Stimulated activated CD4-positive, alpha-beta T cell treated with anti-CD3 and anti-CD28 coated beads, Interleukin-1b, Interleukin-23, amount 100 ng/mL, for 4 hours (primary cell): ENCODE results near the gene BCORL1.

Experiments used
- DNase-seq, 2 donors: peaks; one replicate each; pipeline ENCODE4 v3.0.0-alpha.2; 2020; ENCODE audit warnings: low read depth in 2 of 2

BCORL1 gene

DNA sequence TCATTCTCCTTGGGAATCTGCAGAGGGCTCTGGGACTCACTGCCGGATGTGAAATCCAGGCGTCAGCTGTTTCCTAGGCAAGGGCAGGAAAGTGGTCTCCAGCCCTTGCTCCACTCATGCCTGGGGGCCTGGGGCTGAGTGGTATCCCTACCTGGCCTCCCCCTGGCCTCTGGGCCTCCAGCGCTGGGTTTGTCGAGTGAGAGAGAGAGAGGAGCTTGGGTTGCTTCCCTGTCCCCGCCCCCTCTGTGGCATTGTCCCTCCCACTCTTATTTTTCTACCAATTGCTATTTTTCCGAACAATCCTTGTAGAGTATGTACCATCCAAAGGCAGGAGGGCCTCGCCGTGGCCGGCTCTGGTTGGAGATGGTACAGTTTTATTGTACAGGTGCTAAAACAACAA lies 74.8 kb downstream of the BCORL1 start:
- DNase-seq: no peak

- DNase-seq: no peak
Measured at GRCh38 chrX:130058652-130059051, 76.2 kb downstream of the BCORL1 start.

- peak; percentile 81 to 82 for DNase-seq
Measured at GRCh38 chrX:130060122-130061069, 78.0 kb downstream of the BCORL1 start.

- DNase-seq: no peak
Measured at GRCh38 chrX:130066975-130067615, 84.7 kb downstream of the BCORL1 start.

GRCh38 chrX:130071611-130072344 lies 89.3 kb downstream of the BCORL1 start:
- no peak for DNase-seq

- no peak for DNase-seq
Measured at GRCh38 chrX:130072345-130072740, 89.9 kb downstream of the BCORL1 start.

- no peak for DNase-seq
Measured at GRCh38 chrX:130075777-130076176, 93.3 kb downstream of the BCORL1 start.

DNA sequence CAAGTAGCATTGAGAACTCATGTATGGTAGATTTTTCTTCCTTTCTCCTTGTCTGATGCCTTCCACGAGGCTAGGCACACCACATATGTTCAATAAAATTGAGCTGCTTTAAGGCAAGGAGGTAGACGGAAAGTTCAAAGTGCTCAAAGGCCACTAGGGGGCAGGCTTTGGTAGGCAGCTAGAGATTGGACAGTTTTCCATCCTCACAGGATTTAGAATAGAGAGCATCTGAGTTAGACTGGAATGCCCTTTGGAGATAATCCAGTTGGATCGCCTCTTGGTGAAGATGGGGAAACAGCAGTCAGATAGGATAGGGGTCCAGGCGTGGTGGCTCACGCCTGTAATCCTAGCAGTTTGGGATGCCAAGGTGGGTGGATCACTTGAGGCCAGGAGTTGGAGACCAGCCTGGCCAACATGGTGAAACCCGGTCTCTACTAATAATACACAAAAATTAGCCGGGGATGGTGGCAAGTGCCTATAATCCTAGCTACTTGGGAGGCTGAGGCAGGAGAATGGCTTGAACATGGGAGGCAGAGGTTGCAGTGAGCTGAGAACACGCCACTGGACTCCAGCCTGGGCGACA lies 97.5 kb downstream of the BCORL1 start:
- peak; percentile 22 to 51 for DNase-seq

GRCh38 chrX:130080791-130081367 lies 98.4 kb downstream of the BCORL1 start:
- no peak for DNase-seq

DNA sequence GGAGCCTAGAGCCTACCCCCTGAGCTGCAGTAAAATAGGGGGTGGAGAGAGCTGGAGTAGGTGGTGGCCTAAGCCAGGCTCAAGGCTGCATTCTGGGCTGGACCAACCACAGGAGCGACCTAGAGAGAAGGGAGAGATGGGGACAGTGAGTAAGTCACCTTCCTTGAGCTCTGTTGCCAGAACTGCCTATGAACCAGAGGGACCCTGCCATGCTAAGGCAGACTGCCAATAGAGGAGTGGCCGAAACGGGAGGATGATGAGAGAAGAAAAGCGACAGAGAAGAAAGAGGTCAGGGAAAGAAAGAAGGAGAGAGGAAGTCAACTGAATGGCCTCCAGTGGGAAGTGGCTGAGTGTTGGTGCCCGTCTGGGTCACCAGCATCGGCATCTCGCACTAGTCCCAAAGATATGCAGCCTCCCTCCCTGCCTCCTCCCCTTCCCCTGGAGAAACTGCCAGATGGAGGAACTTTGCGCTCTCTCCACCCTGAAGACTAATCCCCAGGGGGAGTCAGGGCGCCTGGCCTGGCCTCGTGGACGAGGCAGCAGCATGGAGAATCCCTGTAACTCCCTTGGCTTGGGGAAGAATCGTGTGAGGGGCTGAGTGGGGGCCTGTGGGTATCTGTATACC lies 99.1 kb downstream of the BCORL1 start:
- no peak for DNase-seq

GRCh38 chrX:130082244-130083106 lies 100.0 kb downstream of the BCORL1 start:
- DNase-seq: peak; percentile 54 to 62

DNA sequence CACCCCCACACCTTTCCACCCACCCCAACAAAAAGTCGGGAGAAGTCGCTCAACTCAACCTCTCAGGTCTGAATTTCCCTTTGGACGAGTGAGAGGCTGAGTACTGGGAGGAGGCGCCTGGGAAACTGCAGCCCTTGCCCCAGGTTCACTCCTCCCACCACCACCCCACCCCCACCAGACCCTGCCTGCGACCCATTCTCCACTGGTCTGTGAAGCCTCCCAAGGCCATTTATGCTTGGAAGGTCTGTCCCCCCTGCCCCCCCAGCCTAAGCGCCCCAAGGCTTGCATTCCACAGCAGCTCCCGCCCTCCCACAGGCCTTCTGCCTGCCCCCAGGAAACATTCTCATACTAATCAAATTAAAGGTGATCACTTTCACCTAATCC lies 100.7 kb downstream of the BCORL1 start:
- no peak for DNase-seq

GRCh38 chrX:130083656-130084382 lies 101.4 kb downstream of the BCORL1 start:
- DNase-seq: no peak

- no peak for DNase-seq
Measured at GRCh38 chrX:130084631-130085237, 102.3 kb downstream of the BCORL1 start.

DNA sequence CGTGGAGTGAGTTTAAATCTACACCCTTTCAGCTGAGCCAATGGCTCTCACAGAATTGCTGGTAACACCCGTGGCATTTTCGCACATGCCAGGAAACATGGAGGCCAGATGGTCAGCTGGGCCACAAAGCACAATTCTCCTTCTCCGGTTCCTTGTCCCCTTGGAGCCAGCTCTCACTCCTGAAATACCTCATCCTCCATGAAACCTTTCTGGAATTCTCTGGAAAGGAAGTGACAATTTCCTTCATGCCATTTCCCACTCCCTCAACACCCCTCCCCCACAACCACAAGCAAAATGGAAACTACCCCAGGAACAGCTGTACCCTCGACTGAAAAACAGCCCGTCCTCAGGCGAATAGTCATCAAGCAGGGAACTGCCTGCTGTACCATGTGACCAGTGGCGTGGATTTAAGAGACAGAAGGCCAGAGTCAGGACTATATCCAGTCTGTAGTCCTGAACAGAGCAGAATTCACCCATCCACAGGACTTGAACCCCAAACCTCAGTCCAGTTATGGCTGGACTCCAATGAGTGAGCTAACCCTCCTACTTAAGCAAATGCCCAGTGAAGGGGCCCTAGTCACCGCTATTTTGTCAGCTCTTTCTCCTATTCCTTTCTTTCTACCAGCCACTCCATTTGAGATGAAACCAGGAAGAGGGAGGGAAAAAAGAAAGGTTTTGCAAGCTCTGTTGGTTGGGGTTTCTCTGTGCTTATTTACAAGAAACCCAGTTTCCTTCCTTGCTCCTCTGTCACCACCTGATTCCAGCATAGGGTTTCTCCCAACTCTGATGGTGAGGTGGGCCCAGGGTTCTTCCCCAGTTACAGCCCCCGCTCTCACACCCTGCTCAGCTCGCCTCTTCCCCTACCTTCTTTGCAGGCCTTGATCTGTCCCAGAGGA lies 103.4 kb downstream of the BCORL1 start:
- DNase-seq: no peak

- peak in 1 of 2 donors; percentile 29 for DNase-seq
Measured at GRCh38 chrX:130086447-130087206, 104.2 kb downstream of the BCORL1 start.

DNA sequence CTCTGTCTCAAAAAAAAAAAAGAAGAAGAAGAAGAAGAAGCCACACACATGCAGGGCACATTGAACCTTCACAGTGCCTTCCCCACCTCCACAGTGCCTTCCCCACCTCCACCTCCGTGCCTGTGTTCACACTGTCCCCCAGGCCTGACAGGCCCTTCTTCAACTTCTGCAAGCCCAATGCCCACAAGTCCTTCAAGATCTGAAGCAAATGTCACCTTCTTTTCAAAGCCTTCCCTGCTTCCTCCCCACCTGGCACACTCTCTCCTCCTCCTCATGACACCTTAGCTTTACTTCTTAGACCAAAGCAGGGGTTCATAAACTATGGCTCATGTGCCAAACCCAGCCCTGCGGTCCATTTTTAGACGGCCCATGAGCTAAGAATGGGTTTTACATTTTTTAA lies 107.9 kb downstream of the BCORL1 start:
- no peak for DNase-seq
